ENCODE results near the gene CDK16. TPM values are rescaled to one million over a fixed set of nuclear protein-coding genes. Genes with fewer than 3 reads are reported as not detected.

Gene CDK16
- total and polyA plus RNA-seq, 2 of the 13 experiments (the other 11 are each of a cell fraction or from before 2014, with no cell fraction given) = 64.5 to 225 TPM

DNA sequence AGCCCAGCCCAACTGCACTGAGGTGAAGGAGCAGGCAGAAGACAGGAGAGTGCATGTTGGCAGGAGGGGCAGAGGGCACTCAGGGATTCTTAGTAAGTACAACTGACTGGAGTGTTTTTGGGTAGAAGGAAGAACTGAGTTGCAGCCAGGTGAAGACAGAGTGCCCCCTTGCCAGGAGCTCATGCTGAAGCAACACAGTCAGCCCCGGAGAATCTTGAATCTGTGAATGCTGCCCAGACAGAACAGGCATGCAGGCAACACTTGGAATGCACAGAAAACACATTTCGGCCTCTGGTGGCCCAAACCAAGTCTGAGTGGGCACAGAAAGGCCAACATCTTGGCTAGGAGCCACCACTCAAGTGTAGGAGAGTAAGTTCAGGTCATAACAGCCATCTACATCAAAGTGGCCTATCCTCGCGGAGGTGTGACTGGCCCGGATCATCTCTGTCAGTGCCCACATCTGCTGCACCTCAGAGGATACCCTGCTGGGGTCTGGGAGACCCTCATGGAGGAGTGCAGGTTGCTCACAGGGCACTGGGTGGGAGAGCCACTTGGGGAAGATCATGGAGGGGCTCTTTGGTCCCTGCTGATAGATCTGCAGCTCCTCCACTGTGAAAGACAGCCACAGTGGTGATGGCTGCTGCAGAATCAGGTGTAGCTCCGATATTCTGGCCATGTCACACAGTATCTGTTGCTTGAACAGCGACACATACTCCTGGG is 54.7 kb downstream of the CDK16 start (continued):
- TF ChIP-seq, protein P1, sequence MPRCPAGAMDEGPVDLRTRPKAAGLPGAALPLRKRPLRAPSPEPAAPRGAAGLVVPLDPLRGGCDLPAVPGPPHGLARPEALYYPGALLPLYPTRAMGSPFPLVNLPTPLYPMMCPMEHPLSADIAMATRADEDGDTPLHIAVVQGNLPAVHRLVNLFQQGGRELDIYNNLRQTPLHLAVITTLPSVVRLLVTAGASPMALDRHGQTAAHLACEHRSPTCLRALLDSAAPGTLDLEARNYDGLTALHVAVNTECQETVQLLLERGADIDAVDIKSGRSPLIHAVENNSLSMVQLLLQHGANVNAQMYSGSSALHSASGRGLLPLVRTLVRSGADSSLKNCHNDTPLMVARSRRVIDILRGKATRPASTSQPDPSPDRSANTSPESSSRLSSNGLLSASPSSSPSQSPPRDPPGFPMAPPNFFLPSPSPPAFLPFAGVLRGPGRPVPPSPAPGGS (CRISPR knock-in tag; IDR thresholded peaks at IDR 0.05) = no peak
- TF ChIP-seq ZNF354B (CRISPR knock-in tag; IDR thresholded peaks at IDR 0.05) = no peak
- TF ChIP-seq, protein P2, sequence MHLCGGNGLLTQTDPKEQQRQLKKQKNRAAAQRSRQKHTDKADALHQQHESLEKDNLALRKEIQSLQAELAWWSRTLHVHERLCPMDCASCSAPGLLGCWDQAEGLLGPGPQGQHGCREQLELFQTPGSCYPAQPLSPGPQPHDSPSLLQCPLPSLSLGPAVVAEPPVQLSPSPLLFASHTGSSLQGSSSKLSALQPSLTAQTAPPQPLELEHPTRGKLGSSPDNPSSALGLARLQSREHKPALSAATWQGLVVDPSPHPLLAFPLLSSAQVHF (CRISPR knock-in tag; IDR thresholded peaks at IDR 0.05) = no peak
- no peak for TF ChIP-seq ATF7-NPFF (CRISPR knock-in tag; IDR thresholded peaks at IDR 0.05; ENCODE audit: low read depth)
- no peak for TF ChIP-seq ZNF205 (CRISPR knock-in tag; IDR thresholded peaks at IDR 0.05)
- no peak for TF ChIP-seq ZKSCAN8 (CRISPR knock-in tag; IDR thresholded peaks at IDR 0.05; ENCODE audit: borderline replicate concordance)
- TF ChIP-seq, protein P3, sequence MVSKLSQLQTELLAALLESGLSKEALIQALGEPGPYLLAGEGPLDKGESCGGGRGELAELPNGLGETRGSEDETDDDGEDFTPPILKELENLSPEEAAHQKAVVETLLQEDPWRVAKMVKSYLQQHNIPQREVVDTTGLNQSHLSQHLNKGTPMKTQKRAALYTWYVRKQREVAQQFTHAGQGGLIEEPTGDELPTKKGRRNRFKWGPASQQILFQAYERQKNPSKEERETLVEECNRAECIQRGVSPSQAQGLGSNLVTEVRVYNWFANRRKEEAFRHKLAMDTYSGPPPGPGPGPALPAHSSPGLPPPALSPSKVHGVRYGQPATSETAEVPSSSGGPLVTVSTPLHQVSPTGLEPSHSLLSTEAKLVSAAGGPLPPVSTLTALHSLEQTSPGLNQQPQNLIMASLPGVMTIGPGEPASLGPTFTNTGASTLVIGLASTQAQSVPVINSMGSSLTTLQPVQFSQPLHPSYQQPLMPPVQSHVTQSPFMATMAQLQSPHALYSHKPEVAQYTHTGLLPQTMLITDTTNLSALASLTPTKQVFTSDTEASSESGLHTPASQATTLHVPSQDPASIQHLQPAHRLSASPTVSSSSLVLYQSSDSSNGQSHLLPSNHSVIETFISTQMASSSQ (IDR thresholded peaks at IDR 0.05; ENCODE audit: low read depth) = no peak
- TF ChIP-seq, protein P3 (CRISPR knock-in tag; IDR thresholded peaks at IDR 0.05; ENCODE audit: borderline replicate concordance) = no peak

All from HepG2 (cell line).